Endothelial cell of umbilical vein (primary cell): Measurements from ENCODE around the gene DYNLT1. TPM values are rescaled to one million over a fixed set of nuclear protein-coding genes. Genes with fewer than 3 reads are reported as not detected.

Experiments used
- BruUV-seq: library from RNA; stranded (reverse); fragments of 400-500 nt; replicated peaks from 2 replicates; lab custom pipeline; 2021; lab: Mats Ljungman, UMichigan
- CTCF ChIA-PET: fragments of 300-600, 350-600 bp; sonication (Branson Sonifier 250); formaldehyde crosslinking; loops from one replicate; lab custom pipeline; 2021; ENCODE audit warnings: antibody characterized with exemption, inconsistent platforms; lab: Charles Lee
- POLR2A ChIA-PET: fragments of 300-600, 350-600 bp; sonication (Branson Sonifier 250); formaldehyde crosslinking; loops from one replicate; lab custom pipeline; 2021; ENCODE audit warnings: antibody characterized with exemption, inconsistent platforms; lab: Charles Lee
- DNase-seq: peaks from one replicate; pipeline ENCODE4 v3.0.0-alpha.2; 2011; ENCODE audit warnings: low read depth, low spot score
- FAIRE-seq: peaks from 2 replicates; lab custom pipeline; 2011; peaks lifted over from hg19 to GRCh38; lab: Jason Lieb, UNC
- H2AFZ ChIP-seq: 2 replicates; pipeline ENCODE4 v1.6.0; 2012; ENCODE audit warnings: low read depth, low read length, control low read depth, inconsistent platforms
- H3K27ac ChIP-seq: 2 replicates; pipeline ENCODE4 v1.5.1; 2011; ENCODE audit warnings: low read depth, mild to moderate bottlenecking, control low read depth, low read length, moderate library complexity; ENCODE audit not compliant: insufficient read depth
- H3K27me3 ChIP-seq, 2 experiments: 2 replicates each; pipeline versions ENCODE4 v1.6.0 to v1.6.1; 2011; ENCODE audit warnings: low read length in 2 of 2, mixed read lengths in 1 of 2; ENCODE audit not compliant: control insufficient read depth in 2 of 2, insufficient read depth in 2 of 2
- H3K36me3 ChIP-seq, 2 experiments: 2 replicates in 1 of 2; 3 replicates in 1 of 2; pipeline ENCODE4 v1.5.1; 2011; ENCODE audit warnings: low read length in 2 of 2, mild to moderate bottlenecking in 1 of 2, moderate library complexity in 1 of 2; ENCODE audit not compliant: control insufficient read depth in 2 of 2, insufficient read depth in 2 of 2; ENCODE audit errors: extremely low read depth in 1 of 2
- H3K4me1 ChIP-seq: 3 replicates; pipeline ENCODE4 v1.5.1; 2011; ENCODE audit warnings: mild to moderate bottlenecking, low read length; ENCODE audit not compliant: control insufficient read depth, insufficient read depth; ENCODE audit errors: extremely low read depth
- H3K4me2 ChIP-seq: 2 replicates; pipeline ENCODE4 v1.6.1; 2011; ENCODE audit warnings: low read length, control low read depth, mixed read lengths; ENCODE audit not compliant: insufficient read depth
- H3K4me3 ChIP-seq, 3 experiments: fragments of 200-600 bp in 1 of 3; sonication (generic), shearing (Covaris generic) in 1 of 3; replicated peaks in 1 of 3; 2 replicates each; pipeline ENCODE4 v1.5.1; 2011 to 2016; ENCODE audit warnings: control low read depth in 3 of 3, low read length in 3 of 3, mild to moderate bottlenecking in 2 of 3, inconsistent platforms in 1 of 3, low read depth in 1 of 3, moderate library complexity in 1 of 3; ENCODE audit not compliant: insufficient read depth in 1 of 3
- H3K79me2 ChIP-seq: 2 replicates; pipeline ENCODE4 v1.6.0; 2012; ENCODE audit warnings: low read length, inconsistent platforms; ENCODE audit not compliant: control insufficient read depth, insufficient read depth
- H3K9ac ChIP-seq: replicated peaks from 2 replicates; pipeline ENCODE3; 2011; ENCODE audit warnings: low read length, control low read depth; ENCODE audit not compliant: insufficient read depth; ENCODE audit errors: extremely low read depth
- H3K9me1 ChIP-seq: replicated peaks from 3 replicates; pipeline ENCODE4 v1.6.0; 2011; ENCODE audit warnings: mild to moderate bottlenecking, low read length; ENCODE audit not compliant: control insufficient read depth, insufficient read depth; ENCODE audit errors: extremely low read depth
- H3K9me3 ChIP-seq: replicated peaks from 2 replicates; pipeline ENCODE4 v1.5.1; 2012; ENCODE audit warnings: low read length, inconsistent platforms; ENCODE audit not compliant: control insufficient read depth, insufficient read depth
- H4K20me1 ChIP-seq: replicated peaks from 2 replicates; pipeline ENCODE3; 2011; ENCODE audit warnings: mild to moderate bottlenecking, low read length; ENCODE audit not compliant: control insufficient read depth, insufficient read depth; ENCODE audit errors: extremely low read depth
- CTCF ChIP-seq, 2 donors: IDR thresholded peaks; 1 replicate in 1 of 2; 2 replicates in 1 of 2; pipeline ENCODE4 v1.5.1; 2011; ENCODE audit warnings: low read length in 2 of 2, mild to moderate bottlenecking in 2 of 2, moderate library complexity in 2 of 2, control low read depth in 1 of 2, inconsistent platforms in 1 of 2, low read depth in 1 of 2; ENCODE audit not compliant: insufficient read depth in 1 of 2; ENCODE audit errors: extremely low read depth in 1 of 2
- EZH2 ChIP-seq: IDR thresholded peaks from 2 replicates; pipeline ENCODE4 v1.6.1; 2012; ENCODE audit warnings: borderline replicate concordance, low read depth, mild to moderate bottlenecking, moderate library complexity, low read length, inconsistent platforms; ENCODE audit not compliant: severe bottlenecking
- FOS ChIP-seq: IDR thresholded peaks from 2 replicates; pipeline ENCODE4 v1.6.1; 2011; ENCODE audit warnings: mild to moderate bottlenecking, low read length, moderate library complexity, borderline replicate concordance; ENCODE audit not compliant: insufficient read depth
- GATA2 ChIP-seq: IDR thresholded peaks from 2 replicates; pipeline ENCODE4 v1.7.0; 2011; ENCODE audit warnings: low read depth, mild to moderate bottlenecking, moderate library complexity, mixed read lengths, low read length; ENCODE audit not compliant: insufficient read length, insufficient read depth
- JUN ChIP-seq: IDR thresholded peaks from 2 replicates; pipeline ENCODE4 v1.6.1; 2011; ENCODE audit warnings: borderline replicate concordance, low read depth; ENCODE audit not compliant: insufficient read length, insufficient read depth
- MAX ChIP-seq: IDR thresholded peaks from 2 replicates; pipeline ENCODE4 v1.6.1; 2011; ENCODE audit not compliant: insufficient read depth, insufficient read length
- MYC ChIP-seq: IDR thresholded peaks from one replicate; pipeline ENCODE4 v1.6.1; 2011; ENCODE audit warnings: mild to moderate bottlenecking, low read depth, low read length
- POLR2A ChIP-seq: IDR thresholded peaks from 2 replicates; pipeline ENCODE4 v1.6.1; 2012; ENCODE audit warnings: low read depth, mild to moderate bottlenecking, control low read depth, low read length
- POLR2AphosphoS5 ChIP-seq: IDR thresholded peaks from 2 replicates; pipeline ENCODE4 v1.6.1; 2012; ENCODE audit warnings: low read depth, mild to moderate bottlenecking, control low read depth, low read length, moderate library complexity; ENCODE audit not compliant: insufficient read depth
- dilution Hi-C: fragments of 300-500 bp; cut with MboI; formaldehyde crosslinking; loops from one replicate; pipeline ENCODE4 v1.15.0; 2019; ENCODE audit warnings: low sequenced_read_pairs; ENCODE audit not compliant: extremely low pct_ligation_motif_present
- intact Hi-C: fragments of 100-400 bp; cut with micrococcal nuclease; formaldehyde crosslinking; loops from one replicate; pipeline ENCODE4 v1.10.0; 2022
- polyA plus RNA-seq, 4 experiments: library from polyadenylated mRNA; depleted of rRNA in 3 of 4; stranded (reverse) in 3 of 4; unstranded in 1 of 4; fragments of >200 nt; gene quantifications; 2 replicates each; pipeline versions ENCODE4 v1.2.1 to v1.2.3, GENCODE V29; 2011 to 2012; ENCODE audit warnings: missing spikeins in 1 of 4
- total RNA-seq: library from RNA; stranded (reverse); gene quantifications from 2 replicates; pipeline ENCODE4 v1.2.3, GENCODE V29; 2021

Gene DYNLT1
- total and polyA plus RNA-seq, 2 donors (not counting 3 experiments of a cell fraction or from before 2014, with no cell fraction given), result 162 to 267 TPM

GRCh38 chr6:158654498-158654897 lies 10.0 kb upstream of the DYNLT1 start:
- POLR2A ChIA-PET, result no interaction called here
- BruUV-seq, result no TSS peak
- intact Hi-C loops, result loop anchor here (1.0 kb wide), 1 partner anchor 8 kb away; no protein-coding TSS in a partner anchor
- Histone ChIP-seq H3K27ac (no peak overlapping the region), H3K4me1 (peaks cover 7% of the 10 kb centered on the region), H3K27me3 (no peaks in the 10 kb centered on the region), H3K9me1 (no peaks in the 10 kb centered on the region), H4K20me1 (no peaks in the 10 kb centered on the region), H2AFZ (peak overlapping the region; percentile 6), H3K4me3 (no peak overlapping the region), H3K9ac (no peak overlapping the region), H3K36me3 (no peaks in the 10 kb centered on the region), H3K79me2 (no peaks in the 10 kb centered on the region), H3K9me3 (no peaks in the 10 kb centered on the region), H3K4me2 (no peak overlapping the region)
- FAIRE-seq (no peak), DNase-seq (no peak)
- CTCF ChIA-PET, result interaction anchor here (1.7 kb wide), 1 partner anchor 440 kb away, joined by 6 read pairs; no protein-coding TSS in a partner anchor
- dilution Hi-C loops, result no loop called here
- TF ChIP-seq MYC (no peak), POLR2AphosphoS5 (no peak), FOS (no peak)

- no peaks in the 10 kb centered on the region for H3K36me3 ChIP-seq
- ChIA-PET CTCF (interaction anchor here (1.5 to 2.3 kb wide), 2 partner anchors 38 to 433 kb away, joined by 4 to 8 read pairs; no protein-coding TSS in a partner anchor), POLR2A (no interaction called here)
- H2AFZ ChIP-seq, result peak overlapping the region; percentile 70
- intact Hi-C loops, result loop anchor here (1.0 kb wide), 1 partner anchor 9 kb away; no protein-coding TSS in a partner anchor
- dilution Hi-C loops, result no loop called here
- H3K27me3 ChIP-seq, result no peaks in the 10 kb centered on the region
- H3K27ac ChIP-seq, result no peak overlapping the region
- peaks cover 7% of the 10 kb centered on the region for H3K4me1 ChIP-seq
- H3K4me2 ChIP-seq, result no peak overlapping the region
- H3K9ac ChIP-seq, result no peak overlapping the region
- no peak for TF ChIP-seq POLR2AphosphoS5
- TF ChIP-seq JUN, result no peak
- no peak for TF ChIP-seq MYC
- no peak for TF ChIP-seq FOS
- TF ChIP-seq GATA2, result no peak
- TF ChIP-seq MAX, result no peak
- no peak for TF ChIP-seq EZH2
- TF ChIP-seq CTCF (IDR thresholded peaks at IDR 0.05; ENCODE audit: extremely low read depth in 1 of 2, insufficient read depth in 1 of 2, low read depth in 1 of 2, low read length in 2 of 2), result no peak
- TF ChIP-seq POLR2A, result no peak
- no TSS peak for BruUV-seq
- no peaks in the 10 kb centered on the region for H4K20me1 ChIP-seq
- H3K9me1 ChIP-seq, result no peaks in the 10 kb centered on the region
- FAIRE-seq (no peak), DNase-seq (no peak)
- no peaks in the 10 kb centered on the region for H3K9me3 ChIP-seq
- no peaks in the 10 kb centered on the region for H3K79me2 ChIP-seq
- H3K4me3 ChIP-seq, result no peak overlapping the region
Measured at GRCh38 chr6:158653577-158654354, 9.2 kb upstream of the DYNLT1 start.
